RPMI8226 (cell line): ENCODE measurements around the gene ADAMTS17.
"Not testable (repeated sequence)": the region's sequence is repeated elsewhere in the genome, so short reads cannot be mapped to it uniquely, and the experiment has no call there.

Source experiments
- DNase-seq: peaks from one replicate; pipeline ENCODE4 v3.0.0-alpha.2; 2015

ADAMTS17 gene

GRCh38 chr15:100101426-100102089 is 240.2 kb downstream of the ADAMTS17 start:
- DNase-seq = no peak

GRCh38 chr15:100100926-100101325 is 240.8 kb downstream of the ADAMTS17 start:
- no peak for DNase-seq

- no peak for DNase-seq
Measured at GRCh38 chr15:100099976-100100375, 241.8 kb downstream of the ADAMTS17 start.

- DNase-seq = no peak
Measured at GRCh38 chr15:100098705-100099104, 243.1 kb downstream of the ADAMTS17 start.

GRCh38 chr15:100097342-100098127 is 244.2 kb downstream of the ADAMTS17 start:
- no peak for DNase-seq

- no peak for DNase-seq
Measured at GRCh38 chr15:100096700-100097099, 245.1 kb downstream of the ADAMTS17 start.

GRCh38 chr15:100096248-100096600 is 245.6 kb downstream of the ADAMTS17 start:
- no peak for DNase-seq

GRCh38 chr15:100095541-100096247 is 246.1 kb downstream of the ADAMTS17 start:
- no peak for DNase-seq

GRCh38 chr15:100094127-100094510 is 247.7 kb downstream of the ADAMTS17 start:
- DNase-seq = no peak

- no peak for DNase-seq
Measured at GRCh38 chr15:100093211-100094126, 248.3 kb downstream of the ADAMTS17 start.

- DNase-seq = no peak
Measured at GRCh38 chr15:100092034-100092433, 249.7 kb downstream of the ADAMTS17 start.

GRCh38 chr15:100090411-100090810 is 251.4 kb downstream of the ADAMTS17 start:
- no peak for DNase-seq

- not testable (repeated sequence) for DNase-seq
Measured at GRCh38 chr15:100084042-100084821, 257.5 kb downstream of the ADAMTS17 start.

- DNase-seq = no peak
Measured at GRCh38 chr15:100083572-100083971, 258.2 kb downstream of the ADAMTS17 start.

- DNase-seq = no peak
Measured at GRCh38 chr15:100082761-100083402, 258.9 kb downstream of the ADAMTS17 start.

GRCh38 chr15:100081454-100081853 is 260.3 kb downstream of the ADAMTS17 start:
- DNase-seq = no peak

GRCh38 chr15:100078511-100079220 is 263.1 kb downstream of the ADAMTS17 start:
- no peak for DNase-seq

GRCh38 chr15:100075229-100075628 is 266.5 kb downstream of the ADAMTS17 start:
- DNase-seq = no peak

- DNase-seq = no peak
Measured at GRCh38 chr15:100073982-100074381, 267.8 kb downstream of the ADAMTS17 start.

- DNase-seq = not testable (repeated sequence)
Measured at GRCh38 chr15:100066521-100067280, 275.1 kb downstream of the ADAMTS17 start.
